ENCODE data around the gene CCDC102A.

Gene CCDC102A

DNA sequence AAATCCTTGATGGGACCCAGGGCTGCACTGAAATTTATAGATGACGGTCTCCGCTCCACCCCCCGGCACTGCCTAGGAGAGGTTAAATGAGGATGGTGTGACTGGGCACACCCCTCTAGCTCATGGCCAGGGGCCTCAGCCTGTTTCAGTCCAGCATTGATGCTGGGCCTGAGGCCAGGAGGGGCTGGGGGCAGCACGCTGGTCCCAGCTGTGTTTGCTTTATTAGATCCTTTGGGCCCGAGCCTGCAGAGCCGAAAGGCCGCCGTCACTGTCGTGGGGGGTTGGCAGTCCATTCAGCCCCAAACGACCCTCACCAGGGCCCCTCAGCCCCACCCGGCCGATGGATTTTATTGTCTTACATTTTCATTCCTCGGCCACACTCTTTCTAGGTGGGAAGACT lies 39.2 kb downstream of the CCDC102A start:
- Histone ChIP-seq H3K4me1 (ENCODE audit: control insufficient read depth, insufficient read depth, low read length) (no peaks in the 10 kb centered on the region), H3K27me3 (ENCODE audit: control insufficient read depth, insufficient read depth, low read length) (no peaks in the 10 kb centered on the region), H3K36me3 (ENCODE audit: control insufficient read depth, insufficient read depth, low read length) (no peaks in the 10 kb centered on the region), H3K4me3 (ENCODE audit: low read depth, low read length) (no peak overlapping the region), H3K27ac (ENCODE audit: low read depth, low read length) (no peak overlapping the region), H3K9me3 (ENCODE audit: control insufficient read depth, insufficient read depth, low read length) (no peaks in the 10 kb centered on the region), H3K9ac (ENCODE audit: low read depth, low read length) (no peak overlapping the region)

DNA sequence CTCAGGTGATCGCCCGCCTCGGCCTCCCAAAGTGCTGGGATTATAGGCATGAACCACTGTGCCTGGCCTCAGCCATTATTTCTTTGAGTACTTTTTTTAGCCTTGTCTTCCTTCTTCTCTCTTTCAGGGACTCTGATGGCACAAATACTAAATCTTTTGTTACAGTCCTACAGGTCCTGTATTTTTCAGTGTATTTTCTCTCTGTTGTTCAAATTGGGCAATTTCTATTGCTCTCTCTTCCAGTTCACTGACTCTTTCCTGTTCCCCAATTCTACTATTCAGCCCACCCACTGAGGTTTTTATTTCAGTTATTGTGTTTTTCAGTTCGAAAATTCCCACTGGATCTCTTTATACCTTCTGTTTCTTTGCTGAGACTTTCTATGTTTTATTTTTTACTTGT lies 42.6 kb downstream of the CCDC102A start:
- H3K9ac ChIP-seq (ENCODE audit: low read depth, low read length), result no peak overlapping the region
- H3K4me3 ChIP-seq (ENCODE audit: low read depth, low read length), result no peak overlapping the region
- H3K4me1 ChIP-seq (ENCODE audit: control insufficient read depth, insufficient read depth, low read length), result no peaks in the 10 kb centered on the region
- H3K27ac ChIP-seq (ENCODE audit: low read depth, low read length), result no peak overlapping the region
- no peaks in the 10 kb centered on the region for H3K27me3 ChIP-seq (ENCODE audit: control insufficient read depth, insufficient read depth, low read length)
- no peaks in the 10 kb centered on the region for H3K36me3 ChIP-seq (ENCODE audit: control insufficient read depth, insufficient read depth, low read length)
- no peaks in the 10 kb centered on the region for H3K9me3 ChIP-seq (ENCODE audit: control insufficient read depth, insufficient read depth, low read length)

GRCh38 chr16:57489229-57489628 lies 47.1 kb downstream of the CCDC102A start:
- H3K27me3 ChIP-seq (ENCODE audit: control insufficient read depth, insufficient read depth, low read length), result peaks cover 13% of the 10 kb centered on the region
- no peaks in the 10 kb centered on the region for H3K9me3 ChIP-seq (ENCODE audit: control insufficient read depth, insufficient read depth, low read length)
- no peak overlapping the region for H3K27ac ChIP-seq (ENCODE audit: low read depth, low read length)
- 0 out of 2 replicates have a peak, but pooled peaks cover 3% of the 10 kb centered on the region for H3K4me1 ChIP-seq (ENCODE audit: control insufficient read depth, insufficient read depth, low read length)
- no peak overlapping the region for H3K4me3 ChIP-seq (ENCODE audit: low read depth, low read length)
- no peaks in the 10 kb centered on the region for H3K36me3 ChIP-seq (ENCODE audit: control insufficient read depth, insufficient read depth, low read length)
- H3K9ac ChIP-seq (ENCODE audit: low read depth, low read length), result no peak overlapping the region

GRCh38 chr16:57486858-57487834 lies 49.2 kb downstream of the CCDC102A start:
- Histone ChIP-seq H3K4me3 (ENCODE audit: low read depth, low read length) (peak overlapping the region; percentile 46; the same call in 1 of the 2 replicates), H3K4me1 (ENCODE audit: control insufficient read depth, insufficient read depth, low read length) (0 out of 2 replicates have a peak, but pooled peaks cover 3% of the 10 kb centered on the region), H3K9ac (ENCODE audit: low read depth, low read length) (no peak overlapping the region), H3K9me3 (ENCODE audit: control insufficient read depth, insufficient read depth, low read length) (no peaks in the 10 kb centered on the region), H3K36me3 (ENCODE audit: control insufficient read depth, insufficient read depth, low read length) (no peaks in the 10 kb centered on the region), H3K27ac (ENCODE audit: low read depth, low read length) (no peak overlapping the region), H3K27me3 (ENCODE audit: control insufficient read depth, insufficient read depth, low read length) (peaks cover 13% of the 10 kb centered on the region)

DNA sequence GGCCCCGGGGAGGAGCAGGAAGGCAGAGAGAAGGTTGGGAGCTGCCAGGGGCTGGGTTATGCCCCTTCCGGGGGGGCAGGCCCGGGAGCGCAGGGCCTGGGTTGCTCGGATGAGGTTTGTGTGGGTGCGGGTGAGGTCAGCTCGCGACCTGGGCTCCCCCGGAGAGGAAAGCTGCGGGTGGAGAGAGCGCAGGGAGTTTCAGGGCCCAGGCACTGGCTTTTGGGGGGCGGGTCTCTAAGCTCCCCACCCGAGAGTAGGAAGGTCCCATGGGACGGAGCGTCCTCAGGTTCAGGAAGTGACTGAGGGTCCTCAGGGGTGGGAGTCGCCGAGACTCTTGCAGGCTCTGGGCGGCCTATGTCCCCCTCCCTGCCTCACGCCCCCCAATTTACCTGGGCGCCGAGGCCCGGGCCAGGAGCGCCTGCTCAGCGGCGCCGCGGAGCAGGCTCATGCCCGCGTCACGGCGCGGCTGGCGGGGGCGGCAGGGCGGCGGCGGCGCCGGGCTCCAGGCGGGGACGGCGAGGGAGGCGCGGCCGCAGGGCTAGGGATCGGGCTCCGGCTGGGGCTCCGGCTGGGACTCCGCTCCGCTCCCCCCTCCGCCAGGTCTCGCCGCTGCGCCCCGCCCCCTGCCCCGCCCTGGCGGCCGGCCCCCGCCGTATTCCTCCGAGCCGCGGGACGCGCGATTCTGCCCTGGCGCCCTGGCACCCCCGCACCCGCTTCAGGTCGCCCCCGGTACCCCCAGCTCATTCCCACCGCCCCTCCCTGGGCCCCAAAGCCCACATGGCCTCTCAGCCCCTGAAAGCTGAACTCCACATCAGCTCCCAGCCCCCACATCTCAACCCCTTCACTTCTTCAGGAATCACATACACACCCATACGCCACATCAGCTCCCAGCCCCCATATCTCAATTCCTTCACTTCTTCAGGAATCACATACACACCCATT lies 50.2 kb downstream of the CCDC102A start, which contains the start of gene DOK4:
DOK4 (minus strand) TSS at position 578 of the 942 bp plus-strand sequence. CDS start 6,986 bp downstream, outside the sequence.
- H3K9me3 ChIP-seq (ENCODE audit: control insufficient read depth, insufficient read depth, low read length), result no peaks in the 10 kb centered on the region
- no peak within 1 kb of the TSS for H3K27ac ChIP-seq (ENCODE audit: low read depth, low read length)
- no peak within 1 kb of the TSS for H3K9ac ChIP-seq (ENCODE audit: low read depth, low read length)
- no peaks in the 10 kb centered on the region for H3K36me3 ChIP-seq (ENCODE audit: control insufficient read depth, insufficient read depth, low read length)
- H3K4me3 ChIP-seq (ENCODE audit: low read depth, low read length), result peak within 1 kb of the TSS; percentile 91
- peaks cover 13% of the 10 kb centered on the region for H3K27me3 ChIP-seq (ENCODE audit: control insufficient read depth, insufficient read depth, low read length)
- 0 out of 2 replicates have a peak, but pooled peaks cover 3% of the 10 kb centered on the region for H3K4me1 ChIP-seq (ENCODE audit: control insufficient read depth, insufficient read depth, low read length)

GRCh38 chr16:57485091-57485915 lies 51.1 kb downstream of the CCDC102A start:
- H3K4me3 ChIP-seq (ENCODE audit: low read depth, low read length), result peak overlapping the region; percentile 91
- H3K36me3 ChIP-seq (ENCODE audit: control insufficient read depth, insufficient read depth, low read length), result no peaks in the 10 kb centered on the region
- no peaks in the 10 kb centered on the region for H3K9me3 ChIP-seq (ENCODE audit: control insufficient read depth, insufficient read depth, low read length)
- H3K9ac ChIP-seq (ENCODE audit: low read depth, low read length), result no peak overlapping the region
- no peak overlapping the region for H3K27ac ChIP-seq (ENCODE audit: low read depth, low read length)
- 0 out of 2 replicates have a peak, but pooled peaks cover 6% of the 10 kb centered on the region for H3K4me1 ChIP-seq (ENCODE audit: control insufficient read depth, insufficient read depth, low read length)
- H3K27me3 ChIP-seq (ENCODE audit: control insufficient read depth, insufficient read depth, low read length), result peaks cover 13% of the 10 kb centered on the region

DNA sequence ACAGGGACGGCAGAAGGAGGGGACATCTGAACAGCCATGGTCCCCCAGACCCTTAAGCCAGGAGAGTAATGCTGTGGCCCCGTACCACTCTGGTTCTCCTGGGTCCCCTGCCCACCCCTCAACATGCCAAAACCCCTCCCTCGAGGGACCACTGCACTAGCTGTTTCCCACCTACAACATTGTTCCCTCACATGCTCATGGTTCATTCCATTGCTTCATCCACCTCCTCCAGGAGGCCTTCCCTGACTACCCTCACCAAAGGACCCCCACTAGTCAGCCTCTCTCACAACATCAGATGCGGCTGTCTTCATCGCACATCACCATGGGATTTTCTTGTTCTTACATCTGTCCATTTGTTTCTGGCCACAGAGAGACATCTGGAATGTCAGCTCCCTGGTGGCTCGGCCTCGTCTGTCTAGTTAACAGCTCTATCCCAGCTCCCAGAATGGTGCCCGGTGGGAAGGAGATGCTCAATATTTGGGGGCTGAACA lies 51.8 kb downstream of the CCDC102A start:
- no peaks in the 10 kb centered on the region for H3K9me3 ChIP-seq (ENCODE audit: control insufficient read depth, insufficient read depth, low read length)
- peaks cover 13% of the 10 kb centered on the region for H3K27me3 ChIP-seq (ENCODE audit: control insufficient read depth, insufficient read depth, low read length)
- no peaks in the 10 kb centered on the region for H3K36me3 ChIP-seq (ENCODE audit: control insufficient read depth, insufficient read depth, low read length)
- no peak overlapping the region for H3K27ac ChIP-seq (ENCODE audit: low read depth, low read length)
- no peak overlapping the region for H3K4me3 ChIP-seq (ENCODE audit: low read depth, low read length)
- H3K4me1 ChIP-seq (ENCODE audit: control insufficient read depth, insufficient read depth, low read length), result 0 out of 2 replicates have a peak, but pooled peaks cover 8% of the 10 kb centered on the region
- H3K9ac ChIP-seq (ENCODE audit: low read depth, low read length), result no peak overlapping the region

GRCh38 chr16:57483725-57484514 lies 52.5 kb downstream of the CCDC102A start:
- H3K27ac ChIP-seq (ENCODE audit: low read depth, low read length), result no peak overlapping the region
- no peaks in the 10 kb centered on the region for H3K9me3 ChIP-seq (ENCODE audit: control insufficient read depth, insufficient read depth, low read length)
- H3K36me3 ChIP-seq (ENCODE audit: control insufficient read depth, insufficient read depth, low read length), result no peaks in the 10 kb centered on the region
- H3K4me3 ChIP-seq (ENCODE audit: low read depth, low read length), result no peak overlapping the region
- H3K27me3 ChIP-seq (ENCODE audit: control insufficient read depth, insufficient read depth, low read length), result peaks cover 17% of the 10 kb centered on the region
- no peak overlapping the region for H3K9ac ChIP-seq (ENCODE audit: low read depth, low read length)
- peaks cover 11% of the 10 kb centered on the region; the same call in 1 of the 2 replicates for H3K4me1 ChIP-seq (ENCODE audit: control insufficient read depth, insufficient read depth, low read length)

DNA sequence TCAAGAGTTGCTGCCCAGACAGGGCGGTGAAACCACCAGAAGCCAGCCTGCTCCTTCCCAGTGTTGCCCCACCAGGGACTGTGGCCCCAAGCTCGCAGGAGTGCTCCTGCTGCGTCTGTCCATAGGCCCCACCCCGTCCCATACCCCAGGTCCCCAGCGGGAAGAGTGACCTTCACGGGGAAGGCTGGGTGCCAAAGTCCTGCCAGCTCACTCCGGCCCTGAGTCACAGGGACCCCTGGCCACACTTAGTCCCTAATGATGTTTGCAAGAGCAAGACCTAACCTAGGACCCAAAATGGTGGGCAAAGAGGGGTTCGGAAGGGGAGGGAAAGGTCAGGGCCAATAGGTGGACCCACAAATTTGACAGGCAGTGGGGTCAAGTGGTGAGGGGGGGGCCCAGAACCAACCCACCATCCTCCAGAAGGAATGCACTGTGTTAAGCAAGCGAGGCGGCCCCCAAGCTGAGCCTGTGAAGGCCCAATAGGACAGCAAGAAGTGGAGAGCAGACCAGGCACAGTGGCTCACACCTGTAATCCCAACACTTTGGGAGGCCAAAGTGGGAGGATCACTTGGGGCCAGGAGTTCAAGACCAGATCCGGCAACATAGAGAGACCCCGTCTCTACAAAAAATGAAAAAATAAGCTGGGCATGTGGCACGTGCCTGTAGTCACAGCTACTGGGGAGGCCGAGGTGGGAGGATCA lies 53.4 kb downstream of the CCDC102A start:
- no peak overlapping the region for H3K4me3 ChIP-seq (ENCODE audit: low read depth, low read length)
- no peaks in the 10 kb centered on the region for H3K9me3 ChIP-seq (ENCODE audit: control insufficient read depth, insufficient read depth, low read length)
- H3K27ac ChIP-seq (ENCODE audit: low read depth, low read length), result no peak overlapping the region
- no peaks in the 10 kb centered on the region for H3K36me3 ChIP-seq (ENCODE audit: control insufficient read depth, insufficient read depth, low read length)
- no peak overlapping the region for H3K9ac ChIP-seq (ENCODE audit: low read depth, low read length)
- peaks cover 23% of the 10 kb centered on the region for H3K27me3 ChIP-seq (ENCODE audit: control insufficient read depth, insufficient read depth, low read length)
- H3K4me1 ChIP-seq (ENCODE audit: control insufficient read depth, insufficient read depth, low read length), result peaks cover 12% of the 10 kb centered on the region; the same call in 1 of the 2 replicates

Measured in HUES48 (cell line).